ENCODE results near the gene RERE. TPM values are rescaled to one million over a fixed set of nuclear protein-coding genes. Genes with fewer than 3 reads are reported as not detected.

Gene RERE
- total RNA-seq, 6 experiments from 2014 or later, result 36.5 to 41.6 (median 37.5) TPM

GRCh38 chr1:8633741-8634501 is 183.5 kb downstream of the RERE start:
- no peaks in the 10 kb centered on the region; the same call in 1 of the 2 replicates for H3K27me3 Mint-ChIP-seq (ENCODE audit: insufficient read depth)
- no peak for TF ChIP-seq CTCF (IDR thresholded peaks at IDR 0.05)
- H3K36me3 Mint-ChIP-seq (ENCODE audit: low read depth), result no peaks in the 10 kb centered on the region
- peaks cover 33% of the 10 kb centered on the region for H3K4me1 Mint-ChIP-seq (ENCODE audit: low read depth)
- H3K27ac Mint-ChIP-seq, result no peak overlapping the region
- no peak overlapping the region for H3K4me3 Mint-ChIP-seq
- no peaks in the 10 kb centered on the region for H3K9me3 Mint-ChIP-seq
- no peak for DNase-seq

GRCh38 chr1:8632102-8632501 is 185.3 kb downstream of the RERE start:
- no peak overlapping the region for H3K4me3 Mint-ChIP-seq
- no peak for DNase-seq
- TF ChIP-seq CTCF (IDR thresholded peaks at IDR 0.05), result no peak
- H3K36me3 Mint-ChIP-seq (ENCODE audit: low read depth), result no peaks in the 10 kb centered on the region
- no peaks in the 10 kb centered on the region; the same call in 1 of the 2 replicates for H3K27me3 Mint-ChIP-seq (ENCODE audit: insufficient read depth)
- peaks cover 45% of the 10 kb centered on the region for H3K4me1 Mint-ChIP-seq (ENCODE audit: low read depth)
- no peak overlapping the region for H3K27ac Mint-ChIP-seq
- no peaks in the 10 kb centered on the region for H3K9me3 Mint-ChIP-seq

GRCh38 chr1:8631163-8631562 is 186.3 kb downstream of the RERE start:
- Mint-ChIP-seq H3K4me3 (no peak overlapping the region), H3K27ac (no peak overlapping the region), H3K27me3 (ENCODE audit: insufficient read depth) (no peaks in the 10 kb centered on the region; the same call in 1 of the 2 replicates), H3K36me3 (ENCODE audit: low read depth) (no peaks in the 10 kb centered on the region), H3K9me3 (no peaks in the 10 kb centered on the region), H3K4me1 (ENCODE audit: low read depth) (peaks cover 55% of the 10 kb centered on the region)
- no peak for TF ChIP-seq CTCF (IDR thresholded peaks at IDR 0.05)
- DNase-seq, result no peak

- no peak for DNase-seq
- no peak overlapping the region; the same call in 1 of the 2 replicates for H3K27ac Mint-ChIP-seq
- H3K4me3 Mint-ChIP-seq, result no peak overlapping the region
These were observed 188.0 kb downstream of the RERE start for GRCh38 chr1:8629241-8630091.

GRCh38 chr1:8628606-8629005 is 188.8 kb downstream of the RERE start:
- Mint-ChIP-seq H3K4me3 (no peak overlapping the region), H3K4me1 (ENCODE audit: low read depth) (peaks cover 69% of the 10 kb centered on the region), H3K27ac (no peak overlapping the region), H3K27me3 (ENCODE audit: insufficient read depth) (peaks cover under 1% of the 10 kb centered on the region), H3K36me3 (ENCODE audit: low read depth) (peaks cover 4% of the 10 kb centered on the region; the same call in 1 of the 2 replicates), H3K9me3 (no peaks in the 10 kb centered on the region)
- DNase-seq, result no peak
- no peak for TF ChIP-seq CTCF (IDR thresholded peaks at IDR 0.05)

More at GRCh38 chr1:8629241-8630091, 188.0 kb downstream of the RERE start:
- Mint-ChIP-seq H3K27me3 (ENCODE audit: insufficient read depth) (no peaks in the 10 kb centered on the region; the same call in none of the 2 replicates), H3K9me3 (no peaks in the 10 kb centered on the region), H3K4me1 (ENCODE audit: low read depth) (peaks cover 69% of the 10 kb centered on the region), H3K36me3 (ENCODE audit: low read depth) (no peaks in the 10 kb centered on the region)
- no peak for TF ChIP-seq CTCF (IDR thresholded peaks at IDR 0.05)

Measured in HFFc6 (cell line).